VCaP (cell line): ENCODE data around the gene RNPEP.
"Not testable (repeated sequence)": the region's sequence is repeated elsewhere in the genome, so short reads cannot be mapped to it uniquely, and the experiment has no call there.

Experiments
- H3K27ac ChIP-seq: fragments of 450-650 bp; 2 replicates; pipeline ENCODE4 v1.5.1; 2017
- TF ChIP-seq, protein P1 (sequence below): fragments of 450-650 bp; conservative IDR thresholded peaks from 2 replicates; pipeline ENCODE4 v1.5.1; 2017; ENCODE audit warnings: mild to moderate bottlenecking, moderate library complexity

The RNPEP gene

GRCh38 chr1:202046748-202047708 is 64.6 kb downstream of the RNPEP start:
- peak overlapping the region; percentile 83 for H3K27ac ChIP-seq
- TF ChIP-seq, protein P1, sequence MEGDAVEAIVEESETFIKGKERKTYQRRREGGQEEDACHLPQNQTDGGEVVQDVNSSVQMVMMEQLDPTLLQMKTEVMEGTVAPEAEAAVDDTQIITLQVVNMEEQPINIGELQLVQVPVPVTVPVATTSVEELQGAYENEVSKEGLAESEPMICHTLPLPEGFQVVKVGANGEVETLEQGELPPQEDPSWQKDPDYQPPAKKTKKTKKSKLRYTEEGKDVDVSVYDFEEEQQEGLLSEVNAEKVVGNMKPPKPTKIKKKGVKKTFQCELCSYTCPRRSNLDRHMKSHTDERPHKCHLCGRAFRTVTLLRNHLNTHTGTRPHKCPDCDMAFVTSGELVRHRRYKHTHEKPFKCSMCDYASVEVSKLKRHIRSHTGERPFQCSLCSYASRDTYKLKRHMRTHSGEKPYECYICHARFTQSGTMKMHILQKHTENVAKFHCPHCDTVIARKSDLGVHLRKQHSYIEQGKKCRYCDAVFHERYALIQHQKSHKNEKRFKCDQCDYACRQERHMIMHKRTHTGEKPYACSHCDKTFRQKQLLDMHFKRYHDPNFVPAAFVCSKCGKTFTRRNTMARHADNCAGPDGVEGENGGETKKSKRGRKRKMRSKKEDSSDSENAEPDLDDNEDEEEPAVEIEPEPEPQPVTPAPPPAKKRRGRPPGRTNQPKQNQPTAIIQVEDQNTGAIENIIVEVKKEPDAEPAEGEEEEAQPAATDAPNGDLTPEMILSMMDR = no peak

- TF ChIP-seq, protein P1 = no peak
- H3K27ac ChIP-seq = peak overlapping the region; percentile 83; the same call in 1 of the 2 replicates
Observed at GRCh38 chr1:202047977-202048376, 65.5 kb downstream of the RNPEP start.

DNA sequence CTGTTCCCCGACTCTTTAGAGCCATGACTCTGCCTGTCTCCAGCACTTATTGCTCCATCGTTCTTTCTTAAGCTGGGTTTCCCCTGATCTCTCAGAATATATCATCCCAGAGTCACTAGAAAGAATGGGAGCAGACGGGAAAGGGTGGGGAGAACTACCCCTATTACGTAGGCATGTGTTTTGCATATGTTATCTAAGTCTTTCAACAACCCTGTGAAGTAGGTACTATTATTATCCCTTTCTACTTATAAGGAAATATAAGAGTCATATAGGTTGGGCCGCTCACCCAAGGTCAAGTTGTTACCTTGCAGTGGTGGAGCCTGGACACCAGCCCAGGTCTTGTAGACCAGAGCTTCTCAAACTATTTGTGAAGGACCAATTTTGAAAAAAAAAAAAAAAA is 66.7 kb downstream of the RNPEP start:
- TF ChIP-seq, protein P1 = no peak

GRCh38 chr1:202054094-202054493 is 71.6 kb downstream of the RNPEP start:
- TF ChIP-seq, protein P1 = no peak

More for the DNA sequence above, 66.7 kb downstream of the RNPEP start:
- no peak overlapping the region for H3K27ac ChIP-seq

GRCh38 chr1:202054673-202055072 is 72.2 kb downstream of the RNPEP start:
- H3K27ac ChIP-seq = not testable (repeated sequence)

More at GRCh38 chr1:202054094-202054493, 71.6 kb downstream of the RNPEP start:
- no peak overlapping the region for H3K27ac ChIP-seq
